Skin epidermis (tissue), 12 donors: ENCODE data around the gene ATXN7L1.
A peak's percentile ranks its signal among the peaks of the same experiment; 100 is the strongest.

Source experiments
- H3K27ac ChIP-seq, 21 experiments: fragments of 200-600 bp; sonication (generic) in 11 of 21; one replicate each; pipeline ENCODE4 v1.5.0; 2020; ENCODE audit warnings: mild to moderate bottlenecking in 3 of 21, inconsistent platforms in 2 of 21, moderate library complexity in 2 of 21
- H3K4me3 ChIP-seq, 7 experiments: fragments of 200-600 bp; sonication (generic) in 2 of 7; one replicate each; pipeline ENCODE4 v1.5.0; 2020; ENCODE audit warnings: inconsistent platforms in 2 of 7, mild to moderate bottlenecking in 2 of 7, moderate library complexity in 1 of 7

Gene ATXN7L1

DNA sequence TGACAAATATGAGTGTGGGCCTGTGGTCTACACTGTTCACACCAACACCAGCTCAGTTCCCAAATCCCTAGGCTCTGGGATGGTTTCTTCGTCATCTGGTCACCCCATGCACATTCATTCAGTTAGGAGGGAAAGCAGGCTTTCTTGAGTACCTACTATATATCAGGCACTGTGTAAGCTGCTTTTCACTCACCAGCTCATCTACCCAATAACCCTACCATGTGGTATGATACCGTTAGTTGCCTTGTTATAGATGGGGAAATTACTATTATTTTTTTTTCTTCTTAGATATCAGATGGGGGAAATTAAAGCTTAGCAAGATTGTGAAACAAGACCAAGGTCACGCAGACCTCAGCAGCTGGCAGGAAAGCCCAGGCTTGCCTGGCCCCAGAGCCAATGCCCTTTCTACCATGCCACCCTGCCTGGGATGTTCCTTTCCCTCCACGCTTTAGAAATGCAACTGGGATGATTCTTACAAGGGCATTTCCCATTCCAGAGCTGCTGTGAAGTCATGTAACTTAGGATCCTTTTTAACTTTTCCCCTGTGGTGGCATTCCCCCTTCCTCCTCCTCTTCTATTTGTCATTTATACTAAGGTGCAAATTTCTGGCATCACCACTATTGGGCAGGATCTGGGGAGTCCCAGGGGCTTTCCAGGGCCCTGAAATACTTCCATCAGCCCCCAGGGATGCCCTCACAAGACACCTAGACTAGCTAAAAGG is 202.0 kb downstream of the ATXN7L1 start:
- Histone ChIP-seq H3K27ac (peak overlapping the region in 5 of 21 experiments; percentile 2 to 61 (median 18)), H3K4me3 (no peak overlapping the region)

- H3K4me3 ChIP-seq = no peak overlapping the region
- H3K27ac ChIP-seq = peak overlapping the region in 7 of 21 experiments; percentile 2 to 61 (median 17)
Measured at GRCh38 chr7:105673367-105674084, 202.9 kb downstream of the ATXN7L1 start.

- H3K4me3 ChIP-seq = no peak overlapping the region
- peak overlapping the region in 1 of 21 experiments; percentile 2 for H3K27ac ChIP-seq
Measured at GRCh38 chr7:105672801-105673200, 203.6 kb downstream of the ATXN7L1 start.

DNA sequence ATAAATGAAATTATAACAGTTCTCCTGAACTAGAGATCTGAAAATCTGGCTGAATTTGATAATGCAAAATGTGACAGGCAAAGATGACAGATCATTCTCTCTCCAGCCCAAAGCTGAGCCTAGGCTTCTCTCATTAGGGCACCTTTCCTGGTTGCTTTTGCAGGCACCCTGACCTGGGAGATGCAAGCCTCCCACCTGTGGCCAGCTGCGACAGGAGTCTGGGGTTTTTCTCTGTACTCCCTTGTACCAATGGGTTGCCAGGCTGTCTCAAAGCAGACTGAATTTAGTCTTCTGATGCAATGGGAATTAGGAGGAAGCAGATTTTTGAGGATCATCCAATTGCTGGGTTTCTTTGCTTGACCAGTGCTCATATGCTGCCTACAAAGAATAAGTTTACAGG is 210.1 kb downstream of the ATXN7L1 start:
- no peak overlapping the region for H3K4me3 ChIP-seq
- no peak overlapping the region for H3K27ac ChIP-seq

DNA sequence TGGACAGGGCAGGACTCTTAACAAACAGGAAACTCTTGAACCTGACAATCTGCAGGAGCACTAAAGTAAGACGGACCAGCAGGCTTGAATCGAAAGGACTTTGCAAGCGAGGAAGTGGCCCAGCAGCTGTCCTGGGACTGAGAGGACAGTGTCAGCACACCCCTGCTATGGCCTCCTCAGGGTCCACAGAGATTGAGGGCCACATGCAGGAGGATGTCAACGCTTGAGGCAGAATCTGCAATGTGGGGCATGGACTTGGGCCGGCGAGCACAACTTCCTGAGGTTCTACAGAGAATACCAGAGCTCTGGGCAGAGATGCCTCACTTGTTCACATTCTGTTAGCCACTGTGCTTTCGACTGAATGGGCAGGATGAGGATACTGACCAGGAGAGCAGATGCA is 210.7 kb downstream of the ATXN7L1 start:
- H3K27ac ChIP-seq = no peak overlapping the region
- H3K4me3 ChIP-seq = no peak overlapping the region

DNA sequence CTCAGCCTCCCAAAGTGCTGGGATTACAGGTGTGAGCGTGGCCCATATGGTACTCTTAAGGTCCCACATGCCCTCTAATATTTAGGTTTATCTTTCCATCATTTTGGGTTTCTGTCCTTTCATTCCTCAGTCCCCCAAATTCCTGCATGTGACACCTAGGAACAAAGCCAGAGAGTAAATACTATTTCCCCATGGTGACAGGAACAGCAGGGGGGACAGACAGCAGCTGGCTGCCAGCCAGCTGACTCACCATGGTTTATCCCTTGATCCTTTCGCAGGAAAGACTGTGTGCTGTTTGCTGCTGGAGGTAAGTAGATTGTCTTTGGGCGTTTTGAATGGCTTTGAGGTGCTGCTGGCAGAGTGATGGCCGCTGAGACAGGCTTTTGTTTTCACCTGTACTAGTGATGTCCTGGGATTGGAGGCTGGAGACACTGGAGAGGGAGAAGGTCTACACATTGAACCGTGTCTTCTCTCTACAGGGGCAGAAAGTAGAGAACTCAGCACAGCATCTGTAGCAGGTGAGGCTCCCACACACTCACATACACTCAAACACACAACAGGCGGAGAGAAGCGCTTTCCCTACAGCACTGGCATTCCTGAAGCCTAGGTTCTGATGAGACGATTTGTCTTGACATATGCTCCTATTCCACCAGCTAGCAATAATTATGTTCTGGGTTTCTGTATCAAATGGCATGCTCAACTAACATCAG is 211.4 kb downstream of the ATXN7L1 start:
- Histone ChIP-seq H3K27ac (no peak overlapping the region), H3K4me3 (no peak overlapping the region)

- no peak overlapping the region for H3K27ac ChIP-seq
Measured at GRCh38 chr7:105662998-105663397, 213.4 kb downstream of the ATXN7L1 start.

GRCh38 chr7:105661625-105662024 is 214.8 kb downstream of the ATXN7L1 start:
- H3K27ac ChIP-seq = no peak overlapping the region
- H3K4me3 ChIP-seq = no peak overlapping the region

More at GRCh38 chr7:105662998-105663397, 213.4 kb downstream of the ATXN7L1 start:
- no peak overlapping the region for H3K4me3 ChIP-seq

- Histone ChIP-seq H3K27ac (no peak overlapping the region), H3K4me3 (no peak overlapping the region)
Measured at GRCh38 chr7:105656922-105657521, 219.4 kb downstream of the ATXN7L1 start.

DNA sequence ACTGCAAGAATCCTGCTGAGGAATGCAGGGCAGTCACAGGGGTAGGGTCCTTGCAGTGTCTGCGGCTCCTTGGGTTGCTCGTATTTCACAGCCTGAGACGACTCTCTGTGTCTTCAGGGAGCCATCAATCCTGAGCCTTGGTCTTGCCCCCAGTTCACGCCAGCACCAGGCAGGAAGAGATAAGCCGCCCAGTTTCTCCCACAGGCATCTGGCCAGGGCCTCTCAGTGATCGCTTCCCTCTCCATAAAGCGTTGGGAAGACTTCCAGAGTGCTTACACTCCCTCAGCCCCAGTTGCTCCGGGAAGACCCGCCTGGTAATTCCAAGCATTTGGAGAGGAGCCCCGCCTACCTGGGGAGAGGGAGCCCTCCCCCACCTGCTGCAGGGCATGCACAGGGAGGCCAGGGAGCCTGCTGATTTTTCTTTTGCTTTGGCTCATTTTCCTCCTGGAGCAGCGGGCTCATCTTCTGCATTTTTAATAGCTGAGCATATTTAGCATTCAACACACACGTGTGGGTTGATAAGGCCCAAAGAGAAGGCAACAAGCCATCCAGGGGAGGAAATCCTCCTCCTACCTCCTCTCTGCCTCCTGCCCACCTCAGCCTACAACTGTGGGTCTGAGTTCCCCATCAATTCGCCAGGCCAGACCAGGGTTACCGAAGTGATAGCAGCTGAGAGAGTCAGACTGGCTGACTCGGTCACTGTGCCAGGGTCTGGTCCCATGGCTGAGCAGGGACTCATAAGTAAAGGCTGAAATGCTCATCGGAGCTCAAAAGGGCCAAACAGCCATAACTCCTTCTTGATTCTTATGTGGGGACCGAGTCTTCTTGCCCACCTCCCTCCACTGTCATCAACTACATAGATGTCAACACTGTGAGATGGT is 220.7 kb downstream of the ATXN7L1 start:
- peak overlapping the region in 1 of 21 experiments; percentile 1 for H3K27ac ChIP-seq
- no peak overlapping the region for H3K4me3 ChIP-seq

DNA sequence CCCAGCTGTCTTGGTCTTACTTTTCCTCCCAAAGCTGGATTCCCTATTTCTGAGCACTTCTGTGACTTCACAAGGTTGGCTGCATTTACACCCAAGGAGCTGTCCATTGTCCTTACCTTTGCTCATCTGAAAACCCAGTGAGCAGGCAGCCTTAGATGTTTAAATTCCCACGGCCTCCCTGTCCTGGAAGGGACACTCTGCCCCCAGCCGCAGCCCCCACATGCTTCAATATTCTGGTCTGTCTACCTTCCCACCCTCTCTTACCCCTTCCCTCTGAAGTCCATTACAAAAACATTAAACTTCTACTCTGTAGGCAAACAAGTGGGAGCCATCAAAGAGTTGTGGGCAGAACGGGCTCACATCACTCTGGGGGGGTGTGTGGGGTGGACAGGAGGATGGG is 221.3 kb downstream of the ATXN7L1 start:
- H3K27ac ChIP-seq = no peak overlapping the region
- H3K4me3 ChIP-seq = no peak overlapping the region

- H3K27ac ChIP-seq = no peak overlapping the region
- H3K4me3 ChIP-seq = no peak overlapping the region
Measured at GRCh38 chr7:105654095-105654686, 222.2 kb downstream of the ATXN7L1 start.

GRCh38 chr7:105653441-105654005 is 222.9 kb downstream of the ATXN7L1 start:
- H3K4me3 ChIP-seq = no peak overlapping the region

GRCh38 chr7:105652359-105652993 is 223.9 kb downstream of the ATXN7L1 start:
- Histone ChIP-seq H3K27ac (no peak overlapping the region), H3K4me3 (no peak overlapping the region)

More at GRCh38 chr7:105653441-105654005, 222.9 kb downstream of the ATXN7L1 start:
- no peak overlapping the region for H3K27ac ChIP-seq

DNA sequence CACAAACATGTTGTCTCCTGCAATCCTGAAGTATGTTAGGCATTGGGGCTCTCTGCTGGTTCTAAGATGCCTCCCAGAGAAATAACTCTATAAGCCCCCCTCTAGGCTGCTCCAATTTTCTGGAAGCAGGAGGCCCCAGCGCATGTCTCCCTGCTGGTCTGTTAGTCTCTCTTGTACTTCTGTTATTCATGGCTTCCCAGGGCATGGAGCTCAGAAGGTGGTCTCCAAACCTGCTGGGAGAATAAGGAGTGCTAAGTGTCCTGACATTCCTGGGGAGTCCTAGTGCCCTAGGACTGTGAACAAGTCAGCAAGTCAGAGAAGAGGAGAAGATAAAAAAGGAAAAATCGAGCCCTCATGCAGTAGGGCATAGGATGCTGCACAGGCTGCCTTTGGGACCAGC is 224.6 kb downstream of the ATXN7L1 start:
- no peak overlapping the region for H3K4me3 ChIP-seq
- H3K27ac ChIP-seq = no peak overlapping the region

- Histone ChIP-seq H3K4me3 (no peak overlapping the region), H3K27ac (no peak overlapping the region)
Measured at GRCh38 chr7:105650382-105650970, 225.9 kb downstream of the ATXN7L1 start.

GRCh38 chr7:105649727-105650381 is 226.5 kb downstream of the ATXN7L1 start:
- Histone ChIP-seq H3K4me3 (no peak overlapping the region), H3K27ac (no peak overlapping the region)
